PFSK-1 (cell line): ENCODE measurements around the gene MTMR2.

ENCODE experiments used
- FOXP2 ChIP-seq: optimal IDR thresholded peaks from 2 replicates; pipeline ENCODE3; 2011; ENCODE audit warnings: borderline replicate concordance, control low read depth, inconsistent platforms; ENCODE audit not compliant: insufficient read depth; ENCODE audit errors: extremely low read length, extremely low read depth
- POLR2AphosphoS5 ChIP-seq: IDR thresholded peaks from 2 replicates; pipeline ENCODE4 v1.6.1; 2012; ENCODE audit warnings: low read depth, mild to moderate bottlenecking, control low read depth, low read length, moderate library complexity
- SIN3A ChIP-seq: IDR thresholded peaks from 2 replicates; pipeline ENCODE4 v1.6.1; 2012; ENCODE audit warnings: mild to moderate bottlenecking, low read length, moderate library complexity, borderline replicate concordance; ENCODE audit not compliant: insufficient read depth
- TAF1 ChIP-seq: IDR thresholded peaks from 2 replicates; pipeline ENCODE4 v1.6.1; 2012; ENCODE audit warnings: low read length, control low read depth, borderline replicate concordance; ENCODE audit not compliant: insufficient read depth
- TF ChIP-seq, protein P1 (sequence below), 2 experiments: IDR thresholded peaks; 2 replicates each; pipeline versions ENCODE4 v1.6.1 to v1.8.0; 2011 to 2012; ENCODE audit warnings: low read depth in 2 of 2, low read length in 2 of 2, control low read depth in 1 of 2, inconsistent platforms in 1 of 2, mild to moderate bottlenecking in 1 of 2, moderate library complexity in 1 of 2; ENCODE audit not compliant: insufficient read depth in 1 of 2

MTMR2 gene

DNA sequence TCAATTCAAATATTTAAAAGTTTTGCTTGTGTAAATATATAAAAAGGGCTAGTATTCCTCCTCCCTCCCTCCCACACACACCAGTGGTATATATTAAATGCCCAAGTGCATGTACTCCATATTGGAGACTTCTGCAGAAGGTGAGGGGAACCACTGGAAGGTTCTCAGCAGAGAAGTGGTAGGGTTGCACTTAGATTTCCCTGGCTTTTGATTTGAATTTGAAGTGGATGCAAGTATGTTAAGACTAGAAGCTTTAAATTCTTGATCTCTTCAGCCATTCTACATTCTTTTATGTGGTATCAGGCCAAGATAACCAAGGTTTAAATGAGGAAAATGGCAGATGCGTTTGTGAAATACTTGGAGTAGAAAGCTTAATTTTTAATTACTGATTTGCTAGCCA, 90.5 kb downstream of the MTMR2 start:
- TF ChIP-seq FOXP2: no peak
- TF ChIP-seq TAF1: no peak
- TF ChIP-seq SIN3A: no peak
- TF ChIP-seq, protein P1, sequence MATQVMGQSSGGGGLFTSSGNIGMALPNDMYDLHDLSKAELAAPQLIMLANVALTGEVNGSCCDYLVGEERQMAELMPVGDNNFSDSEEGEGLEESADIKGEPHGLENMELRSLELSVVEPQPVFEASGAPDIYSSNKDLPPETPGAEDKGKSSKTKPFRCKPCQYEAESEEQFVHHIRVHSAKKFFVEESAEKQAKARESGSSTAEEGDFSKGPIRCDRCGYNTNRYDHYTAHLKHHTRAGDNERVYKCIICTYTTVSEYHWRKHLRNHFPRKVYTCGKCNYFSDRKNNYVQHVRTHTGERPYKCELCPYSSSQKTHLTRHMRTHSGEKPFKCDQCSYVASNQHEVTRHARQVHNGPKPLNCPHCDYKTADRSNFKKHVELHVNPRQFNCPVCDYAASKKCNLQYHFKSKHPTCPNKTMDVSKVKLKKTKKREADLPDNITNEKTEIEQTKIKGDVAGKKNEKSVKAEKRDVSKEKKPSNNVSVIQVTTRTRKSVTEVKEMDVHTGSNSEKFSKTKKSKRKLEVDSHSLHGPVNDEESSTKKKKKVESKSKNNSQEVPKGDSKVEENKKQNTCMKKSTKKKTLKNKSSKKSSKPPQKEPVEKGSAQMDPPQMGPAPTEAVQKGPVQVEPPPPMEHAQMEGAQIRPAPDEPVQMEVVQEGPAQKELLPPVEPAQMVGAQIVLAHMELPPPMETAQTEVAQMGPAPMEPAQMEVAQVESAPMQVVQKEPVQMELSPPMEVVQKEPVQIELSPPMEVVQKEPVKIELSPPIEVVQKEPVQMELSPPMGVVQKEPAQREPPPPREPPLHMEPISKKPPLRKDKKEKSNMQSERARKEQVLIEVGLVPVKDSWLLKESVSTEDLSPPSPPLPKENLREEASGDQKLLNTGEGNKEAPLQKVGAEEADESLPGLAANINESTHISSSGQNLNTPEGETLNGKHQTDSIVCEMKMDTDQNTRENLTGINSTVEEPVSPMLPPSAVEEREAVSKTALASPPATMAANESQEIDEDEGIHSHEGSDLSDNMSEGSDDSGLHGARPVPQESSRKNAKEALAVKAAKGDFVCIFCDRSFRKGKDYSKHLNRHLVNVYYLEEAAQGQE (IDR thresholded peaks at IDR 0.05; ENCODE audit: insufficient read depth in 1 of 2, low read depth in 2 of 2, low read length in 2 of 2): no peak
- no peak for TF ChIP-seq POLR2AphosphoS5

DNA sequence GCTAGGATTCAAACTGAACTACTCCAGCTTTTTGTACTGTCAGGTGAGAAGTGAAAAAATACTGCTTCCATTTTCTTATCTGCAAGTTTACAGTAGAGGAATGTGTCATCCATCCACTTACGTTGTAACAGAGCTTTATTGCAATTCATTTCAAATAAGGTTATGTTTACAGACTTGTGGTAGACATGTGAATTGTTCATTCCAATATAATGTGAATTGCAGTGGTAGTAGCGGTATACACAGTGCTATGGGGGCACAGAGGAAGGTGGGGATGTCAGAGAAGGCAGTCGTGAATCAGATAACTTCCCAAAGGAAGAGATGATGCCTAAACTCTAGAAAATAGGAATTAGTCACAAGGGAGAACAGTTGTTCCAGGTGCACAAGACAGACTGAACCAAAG, 91.1 kb downstream of the MTMR2 start:
- TF ChIP-seq FOXP2 (no peak), SIN3A (no peak), TAF1 (no peak), POLR2AphosphoS5 (no peak)
- TF ChIP-seq, protein P1 (IDR thresholded peaks at IDR 0.05; ENCODE audit: insufficient read depth in 1 of 2, low read depth in 2 of 2, low read length in 2 of 2): no peak

GRCh38 chr11:95831198-95831883, 92.6 kb downstream of the MTMR2 start:
- no peak; the same call in 1 of the 2 replicates for TF ChIP-seq POLR2AphosphoS5

- no peak for TF ChIP-seq FOXP2
- TF ChIP-seq, protein P1 (IDR thresholded peaks at IDR 0.05; ENCODE audit: insufficient read depth in 1 of 2, low read depth in 2 of 2, low read length in 2 of 2): no peak
- no peak for TF ChIP-seq POLR2AphosphoS5
- no peak for TF ChIP-seq SIN3A
- TF ChIP-seq TAF1: no peak
Observed at GRCh38 chr11:95829580-95830259, 94.2 kb downstream of the MTMR2 start.

GRCh38 chr11:95827696-95828095, 96.2 kb downstream of the MTMR2 start:
- TF ChIP-seq TAF1: no peak
- TF ChIP-seq POLR2AphosphoS5: no peak
- TF ChIP-seq SIN3A: no peak
- TF ChIP-seq, protein P1 (IDR thresholded peaks at IDR 0.05; ENCODE audit: insufficient read depth in 1 of 2, low read depth in 2 of 2, low read length in 2 of 2): no peak
- TF ChIP-seq FOXP2: no peak
